GM12874 (cell line): ENCODE measurements around the gene CCDC136.

ENCODE experiments used
- TF ChIP-seq, protein P1 (sequence below): IDR thresholded peaks from 2 replicates; pipeline ENCODE4 v1.5.1; 2011; ENCODE audit warnings: low read depth, mild to moderate bottlenecking, control low read depth, low read length, moderate library complexity; ENCODE audit not compliant: insufficient read depth

CCDC136 gene

DNA sequence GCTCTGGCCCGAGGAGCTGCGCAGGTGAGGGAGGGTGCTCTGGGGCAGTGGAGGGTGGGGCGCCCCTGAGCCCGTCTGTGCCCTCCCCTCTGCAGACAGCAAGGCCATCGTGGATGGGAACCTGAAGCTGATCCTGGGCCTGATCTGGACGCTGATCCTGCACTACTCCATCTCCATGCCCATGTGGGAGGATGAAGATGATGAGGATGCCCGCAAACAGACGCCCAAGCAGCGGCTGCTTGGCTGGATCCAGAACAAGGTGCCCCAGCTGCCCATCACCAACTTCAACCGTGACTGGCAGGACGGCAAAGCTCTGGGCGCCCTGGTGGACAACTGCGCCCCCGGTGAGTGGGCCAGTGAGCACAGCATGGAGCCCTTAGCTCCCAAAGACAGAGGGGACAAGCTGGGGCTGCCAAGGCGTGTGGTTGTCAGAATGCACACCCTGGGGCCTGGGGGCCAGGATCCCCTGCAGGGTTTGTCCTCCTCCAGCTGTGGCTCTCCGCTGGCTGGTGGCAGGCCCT lies 43.5 kb downstream of the CCDC136 start:
- TF ChIP-seq, protein P1, sequence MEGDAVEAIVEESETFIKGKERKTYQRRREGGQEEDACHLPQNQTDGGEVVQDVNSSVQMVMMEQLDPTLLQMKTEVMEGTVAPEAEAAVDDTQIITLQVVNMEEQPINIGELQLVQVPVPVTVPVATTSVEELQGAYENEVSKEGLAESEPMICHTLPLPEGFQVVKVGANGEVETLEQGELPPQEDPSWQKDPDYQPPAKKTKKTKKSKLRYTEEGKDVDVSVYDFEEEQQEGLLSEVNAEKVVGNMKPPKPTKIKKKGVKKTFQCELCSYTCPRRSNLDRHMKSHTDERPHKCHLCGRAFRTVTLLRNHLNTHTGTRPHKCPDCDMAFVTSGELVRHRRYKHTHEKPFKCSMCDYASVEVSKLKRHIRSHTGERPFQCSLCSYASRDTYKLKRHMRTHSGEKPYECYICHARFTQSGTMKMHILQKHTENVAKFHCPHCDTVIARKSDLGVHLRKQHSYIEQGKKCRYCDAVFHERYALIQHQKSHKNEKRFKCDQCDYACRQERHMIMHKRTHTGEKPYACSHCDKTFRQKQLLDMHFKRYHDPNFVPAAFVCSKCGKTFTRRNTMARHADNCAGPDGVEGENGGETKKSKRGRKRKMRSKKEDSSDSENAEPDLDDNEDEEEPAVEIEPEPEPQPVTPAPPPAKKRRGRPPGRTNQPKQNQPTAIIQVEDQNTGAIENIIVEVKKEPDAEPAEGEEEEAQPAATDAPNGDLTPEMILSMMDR, result no peak

DNA sequence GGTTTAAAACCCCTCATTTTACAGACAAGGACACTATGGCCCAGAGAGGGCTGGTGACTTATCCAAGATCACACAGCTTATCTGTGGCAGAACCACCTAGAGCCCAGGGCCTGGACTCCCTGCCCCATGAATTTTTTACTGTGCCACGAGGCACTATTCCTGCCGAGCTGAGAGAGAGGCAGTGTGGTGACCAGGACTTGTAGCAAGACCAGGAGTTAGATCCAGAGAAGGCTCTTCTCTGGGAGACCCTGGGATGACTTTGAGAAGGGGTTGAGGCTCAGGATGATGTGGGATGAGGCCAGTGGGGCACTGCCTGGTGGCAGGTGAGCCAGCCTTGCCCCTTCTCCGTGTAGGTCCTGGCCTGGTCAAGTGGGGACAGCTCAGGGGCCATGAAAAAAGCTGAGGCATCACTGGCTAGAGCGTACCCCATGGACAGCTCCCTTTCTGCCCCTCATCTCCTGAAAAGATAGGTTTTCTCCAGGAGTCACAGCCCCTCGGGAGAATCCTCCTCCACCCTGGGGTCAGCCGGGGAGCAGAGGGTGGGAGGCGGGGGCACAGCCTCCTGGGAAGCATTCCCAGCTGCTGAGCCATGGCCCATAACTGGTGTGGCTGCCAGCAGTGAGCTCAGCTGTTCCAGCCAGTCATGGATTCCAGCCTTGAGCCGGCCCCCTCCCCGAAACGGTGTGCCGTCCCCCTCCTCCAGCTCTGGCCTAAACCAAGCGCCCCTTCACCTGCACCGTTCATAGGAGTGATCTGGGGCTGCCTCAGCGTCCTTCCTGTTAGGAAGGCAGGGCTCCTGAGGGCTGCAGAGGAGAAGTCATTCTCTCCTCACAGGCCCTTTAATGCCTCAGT lies 44.2 kb downstream of the CCDC136 start:
- TF ChIP-seq, protein P1, result no peak

DNA sequence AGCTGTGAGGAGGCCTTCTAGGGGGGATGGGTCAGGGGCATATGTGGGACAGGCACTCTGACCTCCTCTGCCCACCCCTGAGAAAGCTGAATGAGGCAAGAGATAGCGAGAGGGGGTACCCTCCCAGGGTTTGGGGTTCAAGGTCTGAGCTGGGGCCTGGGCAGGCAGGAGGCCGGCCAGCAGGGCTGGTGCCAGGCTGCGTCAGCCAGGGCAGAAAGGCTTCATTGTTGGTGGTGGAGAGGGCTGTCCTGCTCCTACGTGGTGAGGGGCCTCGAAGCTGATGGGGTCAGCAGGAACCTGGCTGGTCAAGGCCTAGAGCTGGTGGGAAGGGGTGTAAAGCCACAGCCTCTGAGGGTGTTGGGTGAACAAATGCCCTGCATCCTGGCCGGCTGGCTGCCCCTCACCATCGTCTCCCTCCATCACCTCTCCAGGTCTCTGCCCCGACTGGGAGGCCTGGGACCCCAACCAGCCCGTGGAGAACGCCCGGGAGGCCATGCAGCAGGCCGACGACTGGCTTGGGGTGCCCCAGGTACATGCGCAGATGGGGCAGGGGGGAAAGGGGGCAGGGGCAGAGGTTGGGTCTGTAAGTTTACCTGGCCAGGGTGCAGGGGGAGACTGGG lies 45.1 kb downstream of the CCDC136 start:
- TF ChIP-seq, protein P1, result no peak

DNA sequence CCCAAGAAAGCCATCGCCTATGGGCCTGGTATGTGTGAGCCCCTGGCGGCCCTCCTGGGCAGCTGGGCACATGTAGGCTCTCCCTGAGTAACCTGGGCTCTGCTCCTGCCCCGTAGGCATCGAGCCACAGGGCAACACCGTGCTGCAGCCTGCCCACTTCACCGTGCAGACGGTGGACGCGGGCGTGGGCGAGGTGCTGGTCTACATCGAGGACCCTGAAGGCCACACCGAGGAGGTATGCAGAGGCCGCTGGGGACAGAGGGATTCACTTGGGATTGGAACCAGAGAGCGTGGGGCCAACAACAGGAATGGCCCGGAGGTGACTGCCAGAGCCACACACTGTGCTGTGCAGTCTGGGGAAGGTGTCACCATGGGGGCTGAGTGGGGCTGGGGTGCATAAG lies 45.8 kb downstream of the CCDC136 start:
- TF ChIP-seq, protein P1, result no peak

DNA sequence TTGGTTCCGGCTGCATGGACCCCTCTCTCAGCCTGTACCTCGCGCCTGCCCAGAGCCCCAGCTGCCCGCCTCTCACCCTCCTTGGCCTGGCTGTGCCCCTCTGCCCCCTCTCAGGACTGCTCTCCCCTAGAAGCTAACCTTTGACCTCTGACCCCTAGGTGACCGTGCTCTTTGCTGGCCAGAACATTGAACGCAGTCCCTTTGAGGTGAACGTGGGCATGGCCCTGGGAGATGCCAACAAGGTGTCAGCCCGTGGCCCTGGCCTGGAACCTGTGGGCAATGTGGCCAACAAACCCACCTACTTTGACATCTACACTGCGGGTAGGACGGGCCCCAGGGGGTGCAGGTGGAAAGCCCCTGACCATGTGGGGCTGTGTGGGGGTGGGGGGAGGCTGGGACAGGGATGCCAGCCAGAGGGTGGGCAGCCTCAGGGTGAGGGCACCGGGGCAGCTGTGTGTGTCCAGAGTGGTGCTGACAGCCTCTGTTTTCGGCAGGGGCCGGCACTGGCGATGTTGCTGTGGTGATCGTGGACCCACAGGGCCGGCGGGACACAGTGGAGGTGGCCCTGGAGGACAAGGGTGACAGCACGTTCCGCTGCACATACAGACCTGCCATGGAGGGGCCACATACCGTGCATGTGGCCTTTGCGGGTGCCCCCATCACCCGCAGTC lies 46.5 kb downstream of the CCDC136 start:
- TF ChIP-seq, protein P1, result no peak

DNA sequence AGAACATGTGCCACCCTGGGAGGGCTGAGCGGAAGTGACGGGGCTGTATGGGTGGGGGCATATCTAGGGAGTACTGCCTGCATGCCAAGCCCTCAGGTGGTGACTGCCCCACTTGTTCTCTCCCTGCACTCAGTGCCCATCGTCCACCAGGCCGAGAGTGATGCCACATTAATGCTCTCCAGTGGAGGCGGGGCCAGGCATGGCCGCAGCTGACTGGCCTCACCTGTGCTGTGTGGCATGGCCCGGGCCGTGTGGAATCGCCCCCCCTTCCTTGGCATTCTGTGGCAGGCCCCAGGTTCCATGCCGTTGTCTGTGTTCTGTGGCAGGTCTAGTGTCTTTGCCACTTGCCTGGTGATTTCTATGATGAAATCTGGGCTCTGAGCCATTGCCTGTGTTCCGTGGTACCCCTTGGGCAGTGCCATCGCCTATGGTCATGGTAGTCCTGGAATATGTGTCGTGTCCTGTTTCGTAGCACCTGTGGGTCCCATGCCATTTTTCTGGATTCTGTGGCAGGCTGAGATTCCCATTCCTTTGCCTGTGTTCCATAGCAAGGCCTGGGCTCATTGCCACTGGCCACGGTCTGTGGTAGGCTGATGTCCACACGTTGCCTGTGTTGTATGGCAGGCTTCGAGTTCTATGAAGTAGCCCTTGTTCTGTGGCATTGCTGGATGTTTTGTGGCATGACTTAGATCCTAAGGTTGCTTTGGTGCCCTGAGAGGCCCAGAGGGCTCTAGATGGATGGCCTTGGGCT lies 47.4 kb downstream of the CCDC136 start:
- TF ChIP-seq, protein P1, result no peak
